ENCODE data around the gene ZNF608.

The ZNF608 gene

DNA sequence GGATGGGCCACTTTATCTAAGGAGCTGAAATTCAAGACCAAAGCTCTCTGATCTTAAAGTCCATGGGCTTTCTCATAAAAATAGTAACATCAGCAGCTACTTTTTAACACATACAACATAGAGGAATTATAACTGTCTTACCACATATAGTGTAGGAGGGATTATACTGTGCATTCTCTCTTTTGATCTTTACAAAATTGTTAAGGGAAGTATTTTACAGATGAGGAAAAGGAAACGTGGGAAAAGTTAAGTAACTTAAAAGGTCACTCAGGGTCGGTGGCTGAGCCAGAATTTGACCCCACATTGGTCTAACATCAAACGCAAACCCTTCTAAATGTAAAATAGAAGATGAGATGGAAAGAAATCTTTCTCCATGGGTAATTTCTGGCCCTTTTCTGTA, 38.4 kb downstream of the ZNF608 start:
- DNase-seq (ENCODE audit: insufficient read length, low spot score) (no peak), FAIRE-seq (peak; percentile 63)
- no peak for TF ChIP-seq PAX5 (IDR thresholded peaks at IDR 0.05; ENCODE audit: insufficient read depth, low read length, severe bottlenecking)
- no peak for TF ChIP-seq POU2F2 (IDR thresholded peaks at IDR 0.05; ENCODE audit: low read depth, low read length)
- TF ChIP-seq SPI1 (IDR thresholded peaks at IDR 0.05; ENCODE audit: low read depth, low read length) = no peak
- TF ChIP-seq POLR2AphosphoS5 (IDR thresholded peaks at IDR 0.05; ENCODE audit: low read depth, low read length) = no peak
- no peak for TF ChIP-seq POLR2A (IDR thresholded peaks at IDR 0.05; ENCODE audit: low read depth, low read length)
- TF ChIP-seq TAF1 (IDR thresholded peaks at IDR 0.05; ENCODE audit: low read depth, low read length) = no peak

DNA sequence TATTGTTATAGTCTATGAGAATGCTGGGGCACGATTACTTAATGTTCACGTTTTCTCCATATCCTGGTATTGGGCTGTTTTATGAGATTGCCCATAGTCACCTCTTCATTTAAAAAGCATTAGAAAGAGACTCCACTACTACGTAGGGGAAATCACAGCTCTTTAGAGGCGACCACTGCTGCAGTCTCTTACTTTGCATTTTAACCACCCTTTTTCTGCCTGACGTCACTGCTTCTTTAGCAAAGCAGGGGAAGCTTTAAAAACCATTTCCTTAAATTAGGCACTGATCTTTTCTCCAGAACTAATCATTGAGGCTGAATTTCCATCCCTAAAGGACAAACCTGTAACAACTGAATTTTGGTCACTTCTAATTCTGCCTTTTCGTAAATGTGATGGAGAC, 38.9 kb downstream of the ZNF608 start:
- peak; percentile 40 for FAIRE-seq
- no peak for DNase-seq (ENCODE audit: insufficient read length, low spot score)

GRCh38 chr5:124706729-124707361, 39.6 kb downstream of the ZNF608 start:
- DNase-seq (ENCODE audit: insufficient read length, low spot score) (no peak), FAIRE-seq (no peak)
- no peak for TF ChIP-seq POLR2AphosphoS5 (IDR thresholded peaks at IDR 0.05; ENCODE audit: low read depth, low read length)

More for the DNA sequence above, 38.9 kb downstream of the ZNF608 start:
- TF ChIP-seq SPI1 (IDR thresholded peaks at IDR 0.05; ENCODE audit: low read depth, low read length) = peak; percentile 35
- TF ChIP-seq TAF1 (IDR thresholded peaks at IDR 0.05; ENCODE audit: low read depth, low read length) = no peak

DNA sequence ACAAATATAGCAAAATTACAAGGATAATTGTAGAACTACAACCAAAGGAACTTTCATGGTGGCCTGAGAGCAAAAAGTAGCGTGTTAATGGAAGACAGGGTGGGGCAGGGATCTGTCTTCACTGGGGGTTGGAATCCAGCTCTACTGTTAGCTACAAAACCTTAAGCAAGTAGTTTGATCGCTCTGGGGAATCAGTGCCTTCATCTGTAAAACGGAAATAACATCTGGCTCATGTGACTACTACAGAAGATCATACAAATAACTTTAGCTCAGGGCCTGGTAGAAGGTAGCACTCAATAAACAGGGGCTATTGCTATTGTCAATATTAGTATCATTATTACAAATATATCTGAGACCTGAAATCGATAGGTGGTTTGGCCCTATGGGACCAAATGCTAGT, 40.4 kb downstream of the ZNF608 start:
- TF ChIP-seq PAX5 (IDR thresholded peaks at IDR 0.05; ENCODE audit: insufficient read depth, low read length, severe bottlenecking) (no peak), POLR2AphosphoS5 (IDR thresholded peaks at IDR 0.05; ENCODE audit: low read depth, low read length) (no peak), TAF1 (IDR thresholded peaks at IDR 0.05; ENCODE audit: low read depth, low read length) (no peak), POLR2A (IDR thresholded peaks at IDR 0.05; ENCODE audit: low read depth, low read length) (no peak), POU2F2 (IDR thresholded peaks at IDR 0.05; ENCODE audit: low read depth, low read length) (no peak), SPI1 (IDR thresholded peaks at IDR 0.05; ENCODE audit: low read depth, low read length) (no peak)
- DNase-seq (ENCODE audit: insufficient read length, low spot score) (no peak), FAIRE-seq (no peak)

DNA sequence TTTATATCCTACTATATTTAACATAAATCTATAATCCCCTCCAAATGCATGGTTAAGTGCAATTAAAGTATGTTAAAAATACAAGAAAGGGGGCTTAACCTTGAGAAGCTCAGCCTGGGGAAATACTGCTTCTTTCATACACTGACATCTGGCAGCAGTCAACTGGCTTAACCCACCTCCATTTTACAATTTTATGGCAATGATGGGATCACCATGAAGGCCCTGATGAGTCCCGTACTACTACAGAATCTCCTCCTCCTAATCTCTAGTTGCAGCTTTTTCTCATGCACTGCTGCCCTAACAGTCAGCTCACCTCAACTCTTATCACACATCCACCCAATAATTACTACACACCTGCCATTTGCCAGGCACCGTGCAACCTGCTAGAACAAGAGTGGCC, 40.9 kb downstream of the ZNF608 start:
- FAIRE-seq (peak; percentile 78), DNase-seq (ENCODE audit: insufficient read length, low spot score) (no peak)
- no peak for TF ChIP-seq PAX5 (IDR thresholded peaks at IDR 0.05; ENCODE audit: insufficient read depth, low read length, severe bottlenecking)
- no peak for TF ChIP-seq POLR2AphosphoS5 (IDR thresholded peaks at IDR 0.05; ENCODE audit: low read depth, low read length)
- no peak for TF ChIP-seq SPI1 (IDR thresholded peaks at IDR 0.05; ENCODE audit: low read depth, low read length)
- no peak for TF ChIP-seq POLR2A (IDR thresholded peaks at IDR 0.05; ENCODE audit: low read depth, low read length)
- no peak for TF ChIP-seq TAF1 (IDR thresholded peaks at IDR 0.05; ENCODE audit: low read depth, low read length)

DNA sequence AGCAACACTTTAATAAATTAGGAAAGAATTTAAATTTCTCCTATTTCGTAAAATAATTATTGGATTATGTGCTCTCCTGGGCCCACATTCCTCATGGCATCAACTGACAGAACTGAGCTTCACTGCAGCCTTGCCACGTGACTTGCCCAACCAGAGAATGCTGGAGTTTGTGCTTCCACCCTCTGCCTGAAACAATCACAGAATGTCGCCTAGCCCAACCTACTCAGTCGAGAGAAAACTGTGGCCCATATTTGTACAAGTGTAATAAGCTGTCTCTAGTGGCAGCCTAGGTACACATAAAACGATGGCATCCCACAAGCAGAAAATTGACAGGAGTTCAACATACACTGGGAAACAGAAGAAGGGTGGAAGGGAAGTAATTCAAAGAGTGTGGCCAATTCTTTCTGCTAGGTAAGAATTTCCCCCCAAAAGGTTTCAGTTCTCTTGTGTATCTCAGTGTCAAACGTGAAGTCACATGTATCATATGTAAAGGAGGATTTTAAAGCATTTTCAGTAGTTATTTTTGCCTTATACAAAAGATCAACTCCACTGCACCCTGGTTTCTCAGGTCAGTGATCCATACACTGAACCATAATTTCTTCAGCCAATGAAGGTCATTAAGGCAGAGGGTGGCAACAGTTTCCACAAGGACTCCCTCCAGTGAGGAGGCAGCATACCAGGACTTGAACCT, 41.7 kb downstream of the ZNF608 start:
- DNase-seq (ENCODE audit: insufficient read length, low spot score) = no peak
- peak; percentile 78 for FAIRE-seq

DNA sequence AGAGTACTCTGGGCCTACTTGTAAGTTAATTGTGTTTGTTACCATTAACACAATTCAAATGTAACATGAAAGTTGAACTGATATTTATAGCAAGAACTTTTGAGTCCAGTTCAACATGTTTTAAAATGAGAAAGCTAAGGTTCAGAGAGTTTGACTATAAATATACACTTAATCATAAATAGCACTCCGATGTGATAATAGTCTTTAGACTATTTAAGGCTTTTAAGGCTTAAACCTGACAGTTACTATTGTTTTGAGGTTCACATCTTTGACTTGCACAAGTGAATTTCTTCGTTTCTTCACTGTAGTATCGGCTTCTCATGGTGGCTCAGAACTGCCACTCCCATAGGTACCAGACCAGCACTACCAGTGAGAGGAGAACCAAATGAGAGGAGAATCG, 42.4 kb downstream of the ZNF608 start:
- no peak for TF ChIP-seq TAF1 (IDR thresholded peaks at IDR 0.05; ENCODE audit: low read depth, low read length)
- TF ChIP-seq SPI1 (IDR thresholded peaks at IDR 0.05; ENCODE audit: low read depth, low read length) = no peak
- TF ChIP-seq PAX5 (IDR thresholded peaks at IDR 0.05; ENCODE audit: insufficient read depth, low read length, severe bottlenecking) = no peak
- TF ChIP-seq POU2F2 (IDR thresholded peaks at IDR 0.05; ENCODE audit: low read depth, low read length) = no peak
- TF ChIP-seq POLR2AphosphoS5 (IDR thresholded peaks at IDR 0.05; ENCODE audit: low read depth, low read length) = no peak
- no peak for TF ChIP-seq POLR2A (IDR thresholded peaks at IDR 0.05; ENCODE audit: low read depth, low read length)
- DNase-seq (ENCODE audit: insufficient read length, low spot score) (no peak), FAIRE-seq (no peak)

More for the DNA sequence above, 41.7 kb downstream of the ZNF608 start:
- TF ChIP-seq SPI1 (IDR thresholded peaks at IDR 0.05; ENCODE audit: low read depth, low read length) (peak; percentile 92), TAF1 (IDR thresholded peaks at IDR 0.05; ENCODE audit: low read depth, low read length) (no peak), POLR2AphosphoS5 (IDR thresholded peaks at IDR 0.05; ENCODE audit: low read depth, low read length) (no peak), POU2F2 (IDR thresholded peaks at IDR 0.05; ENCODE audit: low read depth, low read length) (no peak)

DNA sequence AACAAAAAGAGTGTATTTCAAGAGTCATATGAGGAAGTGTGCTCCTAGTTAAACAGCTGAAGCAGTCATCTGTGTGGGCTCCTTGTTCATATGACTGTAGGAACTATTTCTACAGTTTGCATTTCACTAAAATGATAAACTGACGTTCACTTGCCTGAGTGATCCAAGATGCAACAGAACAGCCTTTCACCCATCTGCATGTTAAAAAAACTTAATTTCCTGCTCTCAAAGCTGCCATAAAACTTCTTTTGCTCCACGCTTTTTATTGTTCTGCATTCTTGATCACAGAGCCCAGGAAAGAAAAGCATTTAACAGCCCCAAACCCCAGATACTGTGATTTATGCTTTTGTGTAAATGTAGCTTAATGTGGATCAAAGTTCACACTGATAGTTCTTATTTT, 43.9 kb downstream of the ZNF608 start:
- TF ChIP-seq POLR2AphosphoS5 (IDR thresholded peaks at IDR 0.05; ENCODE audit: low read depth, low read length) = no peak
- TF ChIP-seq SPI1 (IDR thresholded peaks at IDR 0.05; ENCODE audit: low read depth, low read length) = peak; percentile 82
- DNase-seq (ENCODE audit: insufficient read length, low spot score) = no peak
- FAIRE-seq = peak; percentile 82

GRCh38 chr5:124701873-124702425, 44.5 kb downstream of the ZNF608 start:
- peak; percentile 59 for FAIRE-seq
- TF ChIP-seq SPI1 (IDR thresholded peaks at IDR 0.05; ENCODE audit: low read depth, low read length) (no peak), POLR2AphosphoS5 (IDR thresholded peaks at IDR 0.05; ENCODE audit: low read depth, low read length) (no peak), PAX5 (IDR thresholded peaks at IDR 0.05; ENCODE audit: insufficient read depth, low read length, severe bottlenecking) (no peak), POLR2A (IDR thresholded peaks at IDR 0.05; ENCODE audit: low read depth, low read length) (no peak), TAF1 (IDR thresholded peaks at IDR 0.05; ENCODE audit: low read depth, low read length) (no peak), POU2F2 (IDR thresholded peaks at IDR 0.05; ENCODE audit: low read depth, low read length) (no peak)
- no peak for DNase-seq (ENCODE audit: insufficient read length, low spot score)

DNA sequence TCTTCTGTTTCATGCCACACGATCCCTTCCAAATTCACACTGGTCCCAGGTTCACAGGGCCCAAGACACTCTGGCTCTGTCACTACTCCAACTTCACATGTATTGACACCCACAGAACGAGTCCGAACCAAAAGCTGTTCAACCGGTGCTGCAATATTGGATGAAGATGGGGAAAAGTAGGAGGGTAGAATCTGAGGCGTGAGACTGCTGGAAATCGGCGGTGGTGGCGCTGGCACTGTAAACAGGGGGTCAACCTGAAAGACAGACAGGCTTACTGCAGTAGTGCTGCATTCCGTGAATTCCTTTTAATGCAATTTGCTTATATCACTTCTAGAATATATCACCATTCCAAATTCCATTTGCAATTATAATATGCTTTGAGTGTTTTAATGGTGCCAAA, 45.4 kb downstream of the ZNF608 start:
- TF ChIP-seq POLR2A (IDR thresholded peaks at IDR 0.05; ENCODE audit: low read depth, low read length) (no peak), PAX5 (IDR thresholded peaks at IDR 0.05; ENCODE audit: insufficient read depth, low read length, severe bottlenecking) (no peak), POU2F2 (IDR thresholded peaks at IDR 0.05; ENCODE audit: low read depth, low read length) (no peak), POLR2AphosphoS5 (IDR thresholded peaks at IDR 0.05; ENCODE audit: low read depth, low read length) (no peak), SPI1 (IDR thresholded peaks at IDR 0.05; ENCODE audit: low read depth, low read length) (no peak), TAF1 (IDR thresholded peaks at IDR 0.05; ENCODE audit: low read depth, low read length) (no peak)
- DNase-seq (ENCODE audit: insufficient read length, low spot score) (no peak), FAIRE-seq (no peak)

All from GM12891 (cell line).